Measurements from ENCODE around the gene DCC. TPM values are rescaled to one million over a fixed set of nuclear protein-coding genes. Genes with fewer than 3 reads are reported as not detected.

DCC gene
- total RNA-seq, 2 donors from 2014 or later, result 0.10 to 0.48 TPM

- TF ChIP-seq CTCF (IDR thresholded peaks at IDR 0.05), result no peak
- Histone ChIP-seq H3K4me1 (no peaks in the 10 kb centered on the region), H3K36me3 (no peaks in the 10 kb centered on the region), H3K9ac (ENCODE audit: low read depth in 2 of 2, low read length in 2 of 2) (no peak overlapping the region), H3K4me3 (no peak overlapping the region), H3K27me3 (no peaks in the 10 kb centered on the region), H3K27ac (no peak overlapping the region), H3K9me3 (no peaks in the 10 kb centered on the region)
- no peak for DNase-seq
- intact Hi-C loops (cut with DNase I), result no loop called here
Measured at GRCh38 chr18:52334307-52334706, 5.7 kb upstream of the DCC start.

GRCh38 chr18:52334896-52335295 lies 5.1 kb upstream of the DCC start:
- no peak for TF ChIP-seq CTCF (IDR thresholded peaks at IDR 0.05)
- intact Hi-C loops (cut with DNase I), result no loop called here
- Histone ChIP-seq H3K27ac (no peak overlapping the region), H3K9ac (ENCODE audit: low read depth in 2 of 2, low read length in 2 of 2) (no peak overlapping the region), H3K36me3 (no peaks in the 10 kb centered on the region), H3K9me3 (no peaks in the 10 kb centered on the region), H3K27me3 (no peaks in the 10 kb centered on the region), H3K4me3 (no peak overlapping the region), H3K4me1 (no peaks in the 10 kb centered on the region)
- no peak for DNase-seq

- H3K4me3 ChIP-seq, result no peak overlapping the region
- H3K4me1 ChIP-seq, result no peaks in the 10 kb centered on the region
- intact Hi-C loops (cut with DNase I), result no loop called here
- no peaks in the 10 kb centered on the region for H3K9me3 ChIP-seq
- peaks cover 21% of the 10 kb centered on the region for H3K27me3 ChIP-seq
- TF ChIP-seq CTCF (IDR thresholded peaks at IDR 0.05), result no peak
- no peak overlapping the region for H3K9ac ChIP-seq (ENCODE audit: low read depth in 2 of 2, low read length in 2 of 2)
- no peaks in the 10 kb centered on the region for H3K36me3 ChIP-seq
- DNase-seq, result no peak
- H3K27ac ChIP-seq, result no peak overlapping the region
Measured at GRCh38 chr18:52337276-52337675, 2.7 kb upstream of the DCC start.

- Histone ChIP-seq H3K36me3 (no peaks in the 10 kb centered on the region), H3K4me1 (no peaks in the 10 kb centered on the region), H3K9me3 (no peaks in the 10 kb centered on the region), H3K27ac (no peak overlapping the region), H3K4me3 (no peak overlapping the region), H3K27me3 (peaks cover 21% of the 10 kb centered on the region), H3K9ac (ENCODE audit: low read depth in 2 of 2, low read length in 2 of 2) (no peak overlapping the region)
- DNase-seq, result no peak
- intact Hi-C loops (cut with DNase I), result loop anchor here (10.0 kb wide), 1 partner anchor 564 kb away; no protein-coding TSS in a partner anchor
- no peak for TF ChIP-seq CTCF (IDR thresholded peaks at IDR 0.05)
Measured at GRCh38 chr18:52340406-52341102, 557 bp downstream of the DCC start.

- TF ChIP-seq CTCF (IDR thresholded peaks at IDR 0.05), result no peak
- Histone ChIP-seq H3K4me3 (no peak overlapping the region), H3K36me3 (no peaks in the 10 kb centered on the region), H3K27ac (no peak overlapping the region), H3K9me3 (no peaks in the 10 kb centered on the region), H3K4me1 (no peaks in the 10 kb centered on the region), H3K27me3 (peaks cover 21% of the 10 kb centered on the region), H3K9ac (ENCODE audit: low read depth in 2 of 2, low read length in 2 of 2) (no peak overlapping the region)
- no peak for DNase-seq
- intact Hi-C loops (cut with DNase I), result loop anchor here (10.0 kb wide), 1 partner anchor 564 kb away; no protein-coding TSS in a partner anchor
Measured at GRCh38 chr18:52341103-52341432, 1.1 kb downstream of the DCC start.

Data from colonic mucosa (tissue), 4 donors.